ENCODE data around the gene SLC26A1. TPM values are rescaled to one million over a fixed set of nuclear protein-coding genes. Genes with fewer than 3 reads are reported as not detected.
"Not testable (repeated sequence)": the region's sequence is repeated elsewhere in the genome, so short reads cannot be mapped to it uniquely, and the experiment has no call there.

The SLC26A1 gene
- total and polyA plus RNA-seq, 8 donors, result 0.28 to 1.7 (median 0.66) TPM

DNA sequence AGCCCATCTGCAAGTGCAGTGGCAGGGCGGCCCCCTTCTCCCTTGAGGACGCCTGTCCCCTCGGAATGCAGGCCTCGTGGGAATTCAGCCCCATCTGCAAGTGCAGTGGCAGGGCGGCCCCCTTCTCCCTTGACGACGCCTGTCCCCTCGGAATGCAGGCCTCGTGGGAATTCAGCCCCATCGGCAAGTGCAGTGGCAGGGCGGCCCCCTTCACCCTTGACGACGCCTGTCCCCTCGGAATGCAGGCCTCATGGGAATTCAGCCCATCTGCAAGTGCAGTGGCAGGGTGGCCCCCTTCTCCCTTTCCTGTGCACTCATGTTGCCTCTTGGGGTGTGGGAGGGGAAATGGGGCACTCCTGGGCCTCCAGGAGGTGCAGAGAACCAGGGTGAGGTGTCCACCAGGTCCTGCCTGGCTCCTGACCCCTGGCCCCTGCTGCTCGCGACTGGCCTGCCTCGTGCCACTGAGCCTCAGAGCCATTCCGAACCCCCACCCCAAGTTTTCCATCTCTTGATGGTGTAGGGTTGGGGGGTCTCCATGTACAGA lies 6.8 kb upstream of the SLC26A1 start:
- H3K4me1 ChIP-seq, result peaks cover 6 to 15% (median 11%) of the 10 kb centered on the region in 3 donors
- no peak overlapping the region for H3K27ac ChIP-seq
- peaks cover 0 to 18% (median 5%) of the 10 kb centered on the region in 4 donors for H3K27me3 ChIP-seq
- ATAC-seq (no peak), DNase-seq (peak in 1 of 6 donors; percentile 51), FAIRE-seq (no peak)
- no peaks in the 10 kb centered on the region for H3K9me3 ChIP-seq
- intact Hi-C loops (cut with DNase I), result no loop called here
- H3K4me3 ChIP-seq, result no peak overlapping the region
- TF ChIP-seq CTCF (IDR thresholded peaks at IDR 0.05), result no peak
- 46 to 56% methylated on average over 16 to 18 of the region's 18 CpGs for WGBS, 2 donors
- H3K36me3 ChIP-seq, result no peaks in the 10 kb centered on the region

DNA sequence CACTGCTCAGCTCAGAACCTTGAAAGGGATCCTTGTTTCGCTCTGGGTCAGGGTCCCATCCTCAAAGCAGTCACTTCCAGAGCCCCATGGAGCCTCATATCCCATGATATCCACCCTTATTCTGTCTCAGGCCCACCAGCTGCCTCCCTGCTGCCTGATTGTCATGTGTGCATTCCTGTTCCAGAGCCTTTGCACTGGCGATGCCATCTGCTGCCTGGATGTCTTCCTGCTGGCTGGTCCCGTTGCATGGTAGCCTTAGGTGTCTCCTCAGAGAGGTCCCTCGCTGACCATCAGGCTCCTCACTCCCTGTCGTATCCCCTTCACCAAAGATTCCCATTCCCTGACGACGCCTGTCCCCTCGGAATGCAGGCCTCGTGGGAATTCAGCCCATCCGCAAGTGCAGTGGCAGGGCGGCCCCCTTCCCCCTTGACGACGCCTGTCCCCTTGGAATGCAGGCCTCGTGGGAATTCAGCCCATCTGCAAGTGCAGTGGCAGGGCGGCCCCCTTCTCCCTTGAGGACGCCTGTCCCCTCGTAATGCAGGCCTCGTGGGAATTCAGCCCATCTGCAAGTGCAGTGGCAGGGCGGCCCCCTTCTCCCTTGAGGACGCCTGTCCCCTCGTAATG lies 6.1 kb upstream of the SLC26A1 start:
- 42 to 57% methylated on average over 15 to 17 of the region's 21 CpGs for WGBS, 2 donors
- Histone ChIP-seq H3K27me3 (peaks cover 0 to 18% (median 5%) of the 10 kb centered on the region in 4 donors), H3K4me1 (peaks cover 6 to 15% (median 11%) of the 10 kb centered on the region in 3 donors)
- H3K36me3 ChIP-seq; intact Hi-C loops (cut with DNase I); H3K27ac ChIP-seq; ATAC-seq; H3K4me3 ChIP-seq; FAIRE-seq; H3K9me3 ChIP-seq: not testable (repeated sequence)
- DNase-seq, result peak in 2 of 6 donors; percentile 24 to 35

DNA sequence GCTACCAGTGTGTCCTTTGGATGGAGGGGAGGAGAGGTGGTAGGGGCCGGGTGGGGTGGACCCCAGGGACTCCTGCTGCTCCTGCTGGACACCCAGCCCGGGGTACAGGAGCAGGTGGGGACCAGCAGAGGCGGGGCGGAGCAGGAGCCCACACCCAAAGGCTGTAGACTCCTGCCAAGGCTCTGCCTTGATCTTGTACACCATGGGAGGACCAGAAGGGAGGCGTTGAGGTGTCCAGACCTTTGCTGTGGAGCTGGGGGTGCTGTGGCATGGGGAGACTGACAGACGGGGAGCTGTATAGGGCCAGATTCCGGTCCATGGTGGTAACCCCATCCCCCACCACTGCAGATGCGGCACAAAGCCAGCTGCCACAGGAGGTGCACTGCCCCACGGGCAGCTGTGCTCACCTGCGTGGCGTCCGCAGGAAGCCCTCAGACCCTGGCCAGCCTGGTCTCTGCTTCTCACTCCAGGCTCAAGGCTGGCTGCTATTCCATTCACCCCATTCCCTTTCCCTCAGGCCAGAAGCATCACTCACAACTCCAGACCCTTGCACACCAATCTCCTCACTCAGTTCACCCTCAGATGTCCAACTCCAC lies 5.0 kb upstream of the SLC26A1 start:
- Histone ChIP-seq H3K4me1 (peaks cover 14 to 22% (median 19%) of the 10 kb centered on the region in 3 donors), H3K4me3 (no peak overlapping the region), H3K9me3 (no peaks in the 10 kb centered on the region), H3K27ac (no peak overlapping the region), H3K27me3 (peaks cover 0 to 13% (median 2%) of the 10 kb centered on the region in 4 donors), H3K36me3 (no peaks in the 10 kb centered on the region)
- TF ChIP-seq CTCF (IDR thresholded peaks at IDR 0.05), result no peak
- intact Hi-C loops (cut with DNase I), result no loop called here
- DNase-seq (peak in 2 of 6 donors; percentile 49 to 65), FAIRE-seq (no peak), ATAC-seq (no peak)
- 27 to 47% methylated on average over 12 of the region's 12 CpGs for WGBS, 2 donors

DNA sequence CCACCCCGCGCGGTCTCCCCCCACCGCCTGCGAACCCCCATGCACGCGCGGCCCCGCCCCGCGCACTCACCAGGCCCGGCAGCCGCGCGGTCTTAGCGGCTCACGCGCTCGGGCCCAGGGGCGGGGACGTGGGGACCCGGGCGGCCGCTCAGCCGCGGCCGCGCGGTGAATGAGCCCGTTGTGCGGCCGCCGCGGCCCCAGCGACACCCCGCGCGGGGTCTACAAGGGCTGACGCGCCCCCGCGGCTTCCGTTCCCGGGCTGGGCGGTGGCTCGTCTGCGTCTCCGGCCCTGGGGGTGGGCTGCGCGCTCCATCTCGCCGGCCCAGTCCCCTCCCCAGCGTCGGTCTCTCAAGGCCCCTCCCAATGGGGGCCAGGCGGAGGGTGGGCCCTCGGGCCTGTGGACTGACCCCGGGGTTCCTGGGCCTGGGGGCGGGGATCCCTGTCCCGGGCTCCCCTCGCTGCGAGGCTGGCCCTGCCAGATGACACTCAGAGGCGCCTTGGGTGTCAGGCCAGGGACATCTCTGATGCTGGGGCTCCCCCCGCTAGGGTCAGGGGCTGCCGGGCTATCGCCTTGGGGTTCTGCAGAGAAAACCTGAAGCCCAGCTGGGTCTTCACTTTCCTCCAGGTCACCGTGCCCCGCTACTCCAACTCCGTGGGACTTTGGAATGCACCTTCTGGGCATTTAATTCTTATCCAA lies 4.3 kb upstream of the SLC26A1 start:
- Histone ChIP-seq H3K27ac (no peak overlapping the region), H3K9me3 (no peaks in the 10 kb centered on the region), H3K27me3 (peaks cover 0 to 7% (median 2%) of the 10 kb centered on the region in 4 donors), H3K36me3 (no peaks in the 10 kb centered on the region), H3K4me3 (peak overlapping the region in 3 of 4 donors; percentile 14 to 47 (median 39)), H3K4me1 (peaks cover 18 to 20% (median 18%) of the 10 kb centered on the region in 3 donors)
- ATAC-seq (peak in 1 of 4 donors; percentile 17), DNase-seq (peak in 3 of 6 donors; percentile 48 to 74 (median 72)), FAIRE-seq (no peak)
- intact Hi-C loops (cut with DNase I), result no loop called here
- 3 to 7% methylated on average over 36 to 68 of the region's 68 CpGs for WGBS, 2 donors
- TF ChIP-seq CTCF (IDR thresholded peaks at IDR 0.05), result no peak

GRCh38 chr4:996997-997374 lies 3.8 kb upstream of the SLC26A1 start:
- Histone ChIP-seq H3K27ac (no peak overlapping the region), H3K27me3 (peaks cover 0 to 5% (median 2%) of the 10 kb centered on the region in 4 donors), H3K36me3 (no peaks in the 10 kb centered on the region), H3K4me1 (peaks cover 16 to 22% (median 17%) of the 10 kb centered on the region in 3 donors), H3K4me3 (peak overlapping the region in 3 of 4 donors; percentile 14 to 47 (median 39)), H3K9me3 (no peaks in the 10 kb centered on the region)
- no peak for TF ChIP-seq CTCF (IDR thresholded peaks at IDR 0.05)
- intact Hi-C loops (cut with DNase I), result no loop called here
- DNase-seq, result peak in 3 of 6 donors; percentile 42 to 81 (median 59)
- 11 to 19% methylated on average over 18 to 25 of the region's 25 CpGs for WGBS, 2 donors
- no peak for ATAC-seq
- no peak for FAIRE-seq
